Measurements from ENCODE around the gene RAB3A.

Gene RAB3A

DNA sequence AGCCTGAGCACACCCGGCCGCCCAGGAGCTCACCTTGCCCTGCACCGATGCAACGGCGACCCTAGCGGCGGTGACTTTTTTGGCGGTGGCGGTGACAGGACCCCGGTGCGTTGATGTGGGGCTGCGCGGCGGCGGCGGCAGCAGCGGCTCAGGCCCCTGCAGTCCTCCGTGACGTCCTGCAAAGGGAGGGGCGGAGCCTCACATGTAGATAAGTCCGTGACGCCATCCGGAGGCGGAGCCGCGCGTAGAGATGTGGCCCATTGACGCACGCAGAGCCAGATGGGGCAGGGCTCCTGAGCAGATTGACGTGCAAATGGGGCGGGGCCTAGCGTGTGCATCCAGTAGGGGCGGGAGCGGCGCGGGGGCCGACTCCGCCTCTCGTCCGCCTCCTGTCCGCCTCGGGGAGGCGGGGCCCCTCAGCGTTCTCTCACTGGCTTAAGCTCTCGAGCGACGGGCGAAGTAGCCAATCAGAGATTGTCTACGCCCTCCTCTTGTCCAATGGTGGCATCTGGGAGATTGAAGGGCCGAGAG lies at the start of gene RAB3A:
TSS of gene RAB3A (minus strand) at position 180 of the 531 bp plus-strand sequence. CDS start 1,302 bp downstream, outside the sequence.
- DNase-seq (ENCODE audit: low read depth): peak; percentile 99

- DNase-seq (ENCODE audit: low read depth): no peak
These were observed 49.3 kb upstream of the RAB3A start for GRCh38 chr19:18253130-18253529.

DNA sequence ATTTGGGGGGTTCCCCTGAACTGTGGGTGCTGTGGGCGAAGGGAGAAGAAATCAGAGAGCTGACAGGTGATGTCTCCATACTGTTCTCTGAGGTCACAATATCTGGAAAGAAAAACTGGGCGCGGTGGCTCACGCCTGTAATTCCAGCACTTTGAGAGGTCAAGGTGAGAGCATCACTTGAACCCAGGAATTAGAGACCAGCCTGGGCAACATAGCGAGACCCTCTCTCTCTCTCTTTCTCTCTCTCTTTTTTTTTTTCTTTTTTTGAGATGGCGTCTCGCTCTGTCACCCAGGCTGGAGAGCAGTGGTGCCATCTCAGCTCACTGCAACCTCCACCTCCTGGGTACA lies 48.5 kb upstream of the RAB3A start:
- no peak for DNase-seq (ENCODE audit: low read depth)

DNA sequence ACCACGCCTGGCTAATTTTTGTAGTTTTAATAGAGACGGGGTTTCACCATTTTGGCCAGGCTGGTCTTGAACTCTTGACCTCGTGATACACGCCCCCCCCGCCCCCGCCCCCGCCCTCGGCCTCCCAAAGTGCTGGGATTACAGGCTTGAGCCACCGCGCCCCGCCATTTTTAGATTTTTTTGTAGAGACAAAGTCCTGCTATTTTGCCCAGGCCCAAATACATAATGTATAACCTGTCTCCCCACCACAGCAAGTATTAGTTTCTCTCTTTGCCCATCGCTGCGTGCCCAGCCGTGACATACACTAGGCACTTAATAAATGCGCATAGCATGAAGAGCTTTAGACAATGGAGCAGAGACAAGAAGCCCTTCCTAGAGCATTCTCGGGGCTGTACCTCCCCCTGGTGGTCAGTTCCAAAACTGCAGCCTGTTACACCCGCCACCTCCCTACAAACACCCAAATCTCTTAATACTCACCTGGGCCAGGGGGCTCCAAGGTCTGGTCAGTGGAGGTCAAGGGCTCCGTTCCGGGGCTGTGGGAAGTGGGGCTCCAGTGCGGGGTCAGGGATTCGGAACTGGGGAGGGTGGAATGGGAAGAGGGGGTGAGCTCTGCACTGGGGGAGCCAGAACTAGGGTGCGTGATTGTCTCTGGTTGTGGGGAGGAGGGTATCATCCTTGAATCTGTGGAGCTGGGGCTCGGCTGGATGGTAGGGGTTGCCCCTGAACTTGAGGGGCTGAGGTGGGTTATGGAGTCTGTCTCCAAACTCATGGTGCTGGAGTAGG lies 47.9 kb upstream of the RAB3A start:
- DNase-seq (ENCODE audit: low read depth): peak; percentile 78

GRCh38 chr19:18249834-18250233 lies 46.0 kb upstream of the RAB3A start:
- DNase-seq (ENCODE audit: low read depth): no peak

GRCh38 chr19:18245297-18245696 lies 41.5 kb upstream of the RAB3A start:
- DNase-seq (ENCODE audit: low read depth): no peak

GRCh38 chr19:18239303-18239702 lies 35.5 kb upstream of the RAB3A start:
- DNase-seq (ENCODE audit: low read depth): no peak

DNA sequence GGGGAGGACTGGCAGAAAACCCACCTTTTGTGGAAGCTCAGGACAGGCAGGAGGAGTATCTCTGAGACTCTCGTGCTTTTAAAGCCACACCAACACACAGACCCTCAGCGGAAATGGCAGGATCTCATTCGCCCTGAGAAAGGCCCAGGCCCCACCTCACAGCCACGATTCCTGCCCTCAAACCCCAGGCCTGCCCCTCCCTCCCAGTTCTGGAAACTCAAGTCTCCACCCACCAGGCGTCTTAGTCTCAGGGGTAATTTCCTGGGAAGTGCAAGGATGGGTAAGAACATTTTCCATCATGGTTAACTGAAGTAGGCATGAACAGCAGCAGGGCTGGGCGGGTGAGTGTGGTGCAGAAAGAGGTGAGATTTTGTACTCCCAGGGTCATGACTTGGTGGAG lies 30.4 kb upstream of the RAB3A start:
- no peak for DNase-seq (ENCODE audit: low read depth)

- peak; percentile 24 for DNase-seq (ENCODE audit: low read depth)
These were observed 29.5 kb upstream of the RAB3A start for GRCh38 chr19:18233224-18233825.

GRCh38 chr19:18232540-18233223 lies 28.8 kb upstream of the RAB3A start:
- no peak for DNase-seq (ENCODE audit: low read depth)

DNA sequence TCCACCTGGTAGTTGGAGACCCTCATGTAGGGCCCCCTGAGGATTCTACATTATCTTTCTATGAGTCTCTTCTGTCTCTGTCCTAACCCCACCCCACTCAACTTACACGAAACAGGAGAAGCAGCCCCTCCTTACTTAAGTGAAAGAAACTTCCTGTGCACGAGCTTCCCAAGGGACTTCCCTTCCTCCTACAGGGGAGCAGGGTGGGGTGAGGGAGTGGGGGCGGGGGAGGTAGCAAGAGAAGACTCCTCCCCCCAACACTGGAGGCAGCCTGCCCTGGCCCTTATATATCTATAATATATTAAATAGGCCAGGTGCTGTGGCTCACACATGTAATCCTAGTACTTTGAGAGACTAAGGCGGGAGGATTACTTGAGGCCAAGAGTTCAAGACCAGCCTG lies 27.9 kb upstream of the RAB3A start:
- DNase-seq (ENCODE audit: low read depth): no peak

GRCh38 chr19:18230941-18231734 lies 27.3 kb upstream of the RAB3A start:
- no peak for DNase-seq (ENCODE audit: low read depth)

GRCh38 chr19:18229915-18230314 lies 26.1 kb upstream of the RAB3A start:
- no peak for DNase-seq (ENCODE audit: low read depth)

- no peak for DNase-seq (ENCODE audit: low read depth)
These were observed 25.6 kb upstream of the RAB3A start for GRCh38 chr19:18229474-18229873.

GRCh38 chr19:18227781-18228271 lies 24.0 kb upstream of the RAB3A start:
- DNase-seq (ENCODE audit: low read depth): no peak

- DNase-seq (ENCODE audit: low read depth): no peak
These were observed 23.3 kb upstream of the RAB3A start for GRCh38 chr19:18226956-18227780.

DNA sequence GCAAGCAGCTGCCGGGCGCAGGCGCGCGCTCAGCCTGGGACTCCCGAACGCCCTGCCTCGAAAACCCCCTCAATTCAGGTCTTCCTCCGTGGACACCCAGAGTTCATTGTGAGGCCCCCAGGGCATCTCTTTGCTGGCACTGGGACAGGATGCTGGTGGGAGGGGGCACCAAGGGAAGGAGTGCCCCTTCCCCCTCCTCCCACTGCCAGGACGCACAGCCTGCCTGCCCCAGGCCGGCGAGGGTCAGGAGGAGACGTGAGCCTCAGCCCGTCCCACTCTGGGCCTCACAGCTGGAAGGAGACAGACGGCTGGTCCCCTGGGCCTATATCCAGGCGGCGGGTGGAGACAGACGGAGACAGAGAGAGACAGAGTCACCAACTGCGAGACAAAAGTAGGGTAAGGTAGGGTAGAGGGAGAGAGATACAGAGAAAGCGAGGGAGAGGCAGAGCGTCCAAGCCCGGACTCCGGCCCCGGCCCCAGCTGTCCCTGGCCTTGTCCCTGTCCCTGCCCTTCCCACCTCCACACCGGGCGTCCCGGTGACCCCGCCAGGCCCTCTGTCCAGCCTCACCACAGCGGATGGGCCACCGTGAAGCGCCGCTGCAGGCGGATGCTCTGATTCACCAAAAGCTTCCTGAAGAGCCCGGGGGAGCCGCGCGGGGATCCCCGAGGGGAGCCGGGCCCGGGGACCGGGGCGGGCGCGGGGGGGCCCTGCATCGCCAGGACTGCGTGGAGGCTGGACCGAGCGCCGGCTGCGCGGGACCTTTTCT lies 22.0 kb upstream of the RAB3A start, which contains the start of gene PDE4C:
TSS of gene PDE4C (minus strand) at position 737 of the 767 bp plus-strand sequence. CDS start at position 714, 23 bp downstream.
- DNase-seq (ENCODE audit: low read depth): no peak

GRCh38 chr19:18225355-18225701 lies 21.5 kb upstream of the RAB3A start:
- DNase-seq (ENCODE audit: low read depth): no peak

DNA sequence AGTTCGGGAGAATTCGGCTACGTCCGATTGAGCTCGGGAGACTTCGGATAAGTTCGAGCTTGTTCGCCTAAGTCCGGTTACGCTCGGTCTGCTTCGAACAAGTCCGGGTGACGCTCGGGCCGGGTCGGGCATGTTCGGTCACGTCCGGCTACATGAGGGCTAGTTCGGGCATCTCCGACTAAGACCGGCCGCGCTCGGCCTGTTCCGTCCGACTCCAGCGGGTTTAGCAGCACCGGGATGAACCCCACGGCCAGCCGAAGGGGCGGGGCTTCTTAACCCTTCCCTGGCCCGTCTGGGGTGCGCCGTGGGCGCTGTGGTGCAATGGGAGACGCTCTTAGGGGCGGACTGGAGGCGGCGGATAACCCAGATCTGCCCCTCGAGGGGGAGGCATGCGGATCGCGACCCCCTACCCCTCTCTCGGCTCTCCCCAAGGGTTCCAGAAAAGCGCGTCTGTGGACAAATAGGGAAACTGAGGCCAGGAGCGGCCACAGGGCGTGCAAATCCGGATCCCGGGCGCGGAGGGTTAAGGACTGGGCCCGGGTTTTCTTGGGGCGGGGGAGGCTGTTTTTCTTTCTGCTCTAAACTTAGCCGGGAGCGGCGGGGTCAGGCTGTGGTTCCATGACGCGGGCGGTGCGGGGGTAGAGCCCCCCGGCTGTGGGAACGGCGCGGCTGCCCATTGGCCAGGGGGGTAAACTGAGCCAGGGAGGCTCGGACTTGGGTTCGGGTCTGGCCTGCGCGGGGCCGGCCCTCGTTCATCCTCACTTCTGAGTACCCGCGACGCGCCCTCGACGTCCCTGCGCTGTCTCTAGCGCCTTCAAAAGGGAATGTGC lies 20.9 kb upstream of the RAB3A start:
- peak; percentile 71 for DNase-seq (ENCODE audit: low read depth)

All from activated T-cell treated with anti-CD3 and anti-CD28 coated beads for 1 hour (primary cell).